ENCODE measurements around the gene PRPF6.
"Not testable (repeated sequence)": the region's sequence is repeated elsewhere in the genome, so short reads cannot be mapped to it uniquely, and the experiment has no call there.

The PRPF6 gene

GRCh38 chr20:63966944-63967322 lies 14.0 kb upstream of the PRPF6 start:
- Histone ChIP-seq H3K4me1 (ENCODE audit: insufficient read depth, low read length) (peaks cover 12% of the 10 kb centered on the region), H3K4me3 (ENCODE audit: low read depth in 1 of 2, low read length in 2 of 2) (no peak overlapping the region), H3K36me3 (ENCODE audit: insufficient read depth, low read length) (peaks cover 12% of the 10 kb centered on the region), H3K9me3 (ENCODE audit: low read length) (no peaks in the 10 kb centered on the region), H3K27ac (ENCODE audit: low read depth, low read length) (no peak overlapping the region), H3K9ac (ENCODE audit: low read length) (no peak overlapping the region), H3K27me3 (ENCODE audit: control insufficient read depth in 1 of 2, insufficient read depth in 2 of 2, low read length in 2 of 2) (no peaks in the 10 kb centered on the region)

GRCh38 chr20:63967330-63968135 lies 13.4 kb upstream of the PRPF6 start:
- no peaks in the 10 kb centered on the region for H3K27me3 ChIP-seq (ENCODE audit: control insufficient read depth in 1 of 2, insufficient read depth in 2 of 2, low read length in 2 of 2)
- H3K4me3 ChIP-seq (ENCODE audit: low read depth in 1 of 2, low read length in 2 of 2) = no peak overlapping the region
- H3K27ac ChIP-seq (ENCODE audit: low read depth, low read length) = no peak overlapping the region
- no peak overlapping the region for H3K9ac ChIP-seq (ENCODE audit: low read length)
- peaks cover 12% of the 10 kb centered on the region for H3K4me1 ChIP-seq (ENCODE audit: insufficient read depth, low read length)
- H3K9me3 ChIP-seq (ENCODE audit: low read length) = no peaks in the 10 kb centered on the region
- peaks cover 12% of the 10 kb centered on the region for H3K36me3 ChIP-seq (ENCODE audit: insufficient read depth, low read length)

DNA sequence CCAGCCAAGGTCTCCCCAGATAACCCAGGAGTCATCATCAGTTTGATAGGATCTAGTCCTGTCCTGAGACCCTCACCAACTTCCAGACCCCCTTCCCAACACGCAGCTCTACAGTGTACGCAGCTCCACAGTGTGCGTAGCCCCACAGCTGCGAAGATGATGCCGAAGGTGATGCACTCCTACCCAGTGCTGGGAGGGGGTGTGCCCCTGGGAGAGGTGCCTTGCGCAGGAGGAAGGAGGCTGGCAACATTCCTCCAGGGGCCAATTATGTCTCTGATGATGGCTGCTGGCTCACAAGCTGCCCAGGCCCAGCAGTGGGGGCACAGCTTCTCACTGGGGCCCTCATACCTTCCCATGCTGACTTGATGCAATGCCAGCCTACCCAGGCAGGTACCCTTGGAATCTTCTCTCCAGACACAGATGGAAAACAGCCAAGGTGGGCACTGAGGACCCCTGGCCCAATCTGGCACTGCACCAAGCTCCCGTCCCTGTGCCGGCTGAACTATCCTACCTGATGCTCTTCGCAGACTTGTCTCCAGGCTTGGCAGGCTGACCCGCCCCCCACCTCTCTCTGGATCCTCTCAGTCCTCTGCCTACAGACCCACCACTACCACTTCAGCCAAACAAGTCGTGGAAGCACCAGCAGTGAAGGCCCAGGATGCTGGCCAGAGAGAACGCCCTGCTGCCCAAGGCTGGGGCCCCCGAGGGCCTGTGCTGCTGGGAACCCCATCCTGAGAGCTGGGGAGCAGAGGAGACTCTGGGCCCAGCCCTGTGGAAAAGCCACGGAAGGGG lies 12.6 kb upstream of the PRPF6 start:
- no peaks in the 10 kb centered on the region for H3K27me3 ChIP-seq (ENCODE audit: control insufficient read depth in 1 of 2, insufficient read depth in 2 of 2, low read length in 2 of 2)
- peak overlapping the region; percentile 35 for H3K27ac ChIP-seq (ENCODE audit: low read depth, low read length)
- peak overlapping the region; percentile 82 for H3K9ac ChIP-seq (ENCODE audit: low read length)
- H3K36me3 ChIP-seq (ENCODE audit: insufficient read depth, low read length) = peaks cover 12% of the 10 kb centered on the region
- H3K4me3 ChIP-seq (ENCODE audit: low read depth in 1 of 2, low read length in 2 of 2) = peak overlapping the region; percentile 33 to 65
- H3K9me3 ChIP-seq (ENCODE audit: low read length) = no peaks in the 10 kb centered on the region
- peaks cover 12% of the 10 kb centered on the region for H3K4me1 ChIP-seq (ENCODE audit: insufficient read depth, low read length)

- Histone ChIP-seq H3K27ac (ENCODE audit: low read depth, low read length) (peak overlapping the region; percentile 35), H3K27me3 (ENCODE audit: control insufficient read depth in 1 of 2, insufficient read depth in 2 of 2, low read length in 2 of 2) (no peaks in the 10 kb centered on the region), H3K4me1 (ENCODE audit: insufficient read depth, low read length) (peaks cover 12% of the 10 kb centered on the region), H3K36me3 (ENCODE audit: insufficient read depth, low read length) (peaks cover 12% of the 10 kb centered on the region), H3K9me3 (ENCODE audit: low read length) (no peaks in the 10 kb centered on the region), H3K4me3 (ENCODE audit: low read depth in 1 of 2, low read length in 2 of 2) (peak overlapping the region; percentile 33 to 65), H3K9ac (ENCODE audit: low read length) (peak overlapping the region; percentile 82)
These were observed 11.8 kb upstream of the PRPF6 start for GRCh38 chr20:63968928-63969760.

- no peaks in the 10 kb centered on the region for H3K27me3 ChIP-seq (ENCODE audit: control insufficient read depth in 1 of 2, insufficient read depth in 2 of 2, low read length in 2 of 2)
- peak within 1 kb of the TSS; percentile 82 for H3K9ac ChIP-seq (ENCODE audit: low read length)
- H3K27ac ChIP-seq (ENCODE audit: low read depth, low read length) = peak within 1 kb of the TSS; percentile 35
- peaks cover 12% of the 10 kb centered on the region for H3K4me1 ChIP-seq (ENCODE audit: insufficient read depth, low read length)
- peaks cover 12% of the 10 kb centered on the region for H3K36me3 ChIP-seq (ENCODE audit: insufficient read depth, low read length)
- peak within 1 kb of the TSS; percentile 45 to 65 for H3K4me3 ChIP-seq (ENCODE audit: low read depth in 1 of 2, low read length in 2 of 2)
- no peaks in the 10 kb centered on the region for H3K9me3 ChIP-seq (ENCODE audit: low read length)
These were observed 10.9 kb upstream of the PRPF6 start, which contains the start of gene ZNF512B for GRCh38 chr20:63969838-63970713. Gene ZNF512B (minus strand): TSS chr20:63969930. CDS start chr20:63967950, 1,980 bp downstream.

- H3K9ac ChIP-seq (ENCODE audit: low read length) = no peak overlapping the region
These were observed 10.1 kb upstream of the PRPF6 start for GRCh38 chr20:63970714-63971431.

DNA sequence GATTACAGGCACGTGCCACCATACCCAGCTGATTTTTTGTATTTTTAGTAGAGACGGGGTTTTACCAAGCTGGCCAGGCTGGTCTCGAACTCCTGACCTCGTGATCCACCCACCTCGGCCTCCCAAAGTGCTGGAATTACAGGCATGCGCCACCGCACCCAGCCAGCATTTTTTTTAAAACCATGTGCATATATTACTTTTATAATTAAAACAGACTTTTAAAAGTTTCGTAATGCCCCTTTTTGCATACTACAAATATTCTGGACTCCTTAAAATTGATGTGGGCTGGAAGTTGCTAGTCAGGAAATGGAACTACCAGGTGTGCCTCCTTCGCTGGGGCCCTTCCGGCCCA lies 9.0 kb upstream of the PRPF6 start:
- not testable (repeated sequence) for H3K36me3 ChIP-seq (ENCODE audit: insufficient read depth, low read length); H3K9ac ChIP-seq (ENCODE audit: low read length); H3K27me3 ChIP-seq (ENCODE audit: control insufficient read depth in 1 of 2, insufficient read depth in 2 of 2, low read length in 2 of 2); H3K4me3 ChIP-seq (ENCODE audit: low read depth in 1 of 2, low read length in 2 of 2); H3K27ac ChIP-seq (ENCODE audit: low read depth, low read length); H3K9me3 ChIP-seq (ENCODE audit: low read length)
- H3K4me1 ChIP-seq (ENCODE audit: insufficient read depth, low read length) = peaks cover 12% of the 10 kb centered on the region

More at GRCh38 chr20:63970714-63971431, 10.1 kb upstream of the PRPF6 start:
- Histone ChIP-seq H3K4me3 (ENCODE audit: low read depth in 1 of 2, low read length in 2 of 2) (no peak overlapping the region), H3K27ac (ENCODE audit: low read depth, low read length) (no peak overlapping the region), H3K9me3 (ENCODE audit: low read length) (no peaks in the 10 kb centered on the region), H3K4me1 (ENCODE audit: insufficient read depth, low read length) (peaks cover 12% of the 10 kb centered on the region), H3K36me3 (ENCODE audit: insufficient read depth, low read length) (peaks cover 12% of the 10 kb centered on the region), H3K27me3 (ENCODE audit: control insufficient read depth in 1 of 2, insufficient read depth in 2 of 2, low read length in 2 of 2) (no peaks in the 10 kb centered on the region)

- Histone ChIP-seq H3K9me3 (ENCODE audit: low read length) (no peaks in the 10 kb centered on the region), H3K36me3 (ENCODE audit: insufficient read depth, low read length) (no peaks in the 10 kb centered on the region), H3K27ac (ENCODE audit: low read depth, low read length) (no peak overlapping the region), H3K4me3 (ENCODE audit: low read depth in 1 of 2, low read length in 2 of 2) (no peak overlapping the region), H3K9ac (ENCODE audit: low read length) (no peak overlapping the region), H3K4me1 (ENCODE audit: insufficient read depth, low read length) (peaks cover 12% of the 10 kb centered on the region), H3K27me3 (ENCODE audit: control insufficient read depth in 1 of 2, insufficient read depth in 2 of 2, low read length in 2 of 2) (no peaks in the 10 kb centered on the region)
These were observed 8.4 kb upstream of the PRPF6 start for GRCh38 chr20:63972312-63973159.

- H3K27me3 ChIP-seq (ENCODE audit: control insufficient read depth in 1 of 2, insufficient read depth in 2 of 2, low read length in 2 of 2) = peaks cover 0 to 4% of the 10 kb centered on the region in 2 donors
- peak overlapping the region; percentile 49 for H3K27ac ChIP-seq (ENCODE audit: low read depth, low read length)
- no peak overlapping the region for H3K9ac ChIP-seq (ENCODE audit: low read length)
- H3K4me1 ChIP-seq (ENCODE audit: insufficient read depth, low read length) = peaks cover 9% of the 10 kb centered on the region
- H3K4me3 ChIP-seq (ENCODE audit: low read depth in 1 of 2, low read length in 2 of 2) = no peak overlapping the region
- no peaks in the 10 kb centered on the region for H3K9me3 ChIP-seq (ENCODE audit: low read length)
- no peaks in the 10 kb centered on the region for H3K36me3 ChIP-seq (ENCODE audit: insufficient read depth, low read length)
These were observed 7.8 kb upstream of the PRPF6 start for GRCh38 chr20:63973160-63973479.
